ENCODE measurements around the gene SLX4IP. TPM values are rescaled to one million over a fixed set of nuclear protein-coding genes. Genes with fewer than 3 reads are reported as not detected.

SLX4IP gene
- total RNA-seq, 2 donors from 2014 or later: 4.7 to 5.8 TPM

- Histone ChIP-seq H3K27ac (peak overlapping the region; percentile 98 to 100), H3K4me3 (peak overlapping the region; percentile 15), H3K4me1 (ENCODE audit: control insufficient read depth in 1 of 2, low read depth in 2 of 2) (peaks cover 59 to 97% of the 10 kb centered on the region in 2 donors), H3K27me3 (replicated peaks; ENCODE audit: insufficient read depth) (no peaks in the 10 kb centered on the region), H3K36me3 (peaks cover 31% of the 10 kb centered on the region), H3K9me3 (no peaks in the 10 kb centered on the region)
- TF ChIP-seq CTCF (IDR thresholded peaks at IDR 0.05): no peak
- ATAC-seq (ENCODE audit: insufficient number of reproducible peaks, low FRiP score, low read depth) (no peak), DNase-seq (ENCODE audit: low spot score) (no peak)
These were observed 219.5 kb downstream of the SLX4IP start for GRCh38 chr20:10654630-10655029.

- Histone ChIP-seq H3K27ac (peak overlapping the region; percentile 98 to 100), H3K4me1 (ENCODE audit: control insufficient read depth in 1 of 2, low read depth in 2 of 2) (peaks cover 67 to 97% of the 10 kb centered on the region in 2 donors), H3K9me3 (no peaks in the 10 kb centered on the region), H3K36me3 (peaks cover 33% of the 10 kb centered on the region), H3K4me3 (peak overlapping the region; percentile 28), H3K27me3 (replicated peaks; ENCODE audit: insufficient read depth) (no peaks in the 10 kb centered on the region)
- no peak for DNase-seq (ENCODE audit: low spot score)
- ATAC-seq (ENCODE audit: insufficient number of reproducible peaks, low FRiP score, low read depth): no peak
- no peak for TF ChIP-seq CTCF (IDR thresholded peaks at IDR 0.05)
These were observed 220.9 kb downstream of the SLX4IP start for GRCh38 chr20:10655720-10656669.

DNA sequence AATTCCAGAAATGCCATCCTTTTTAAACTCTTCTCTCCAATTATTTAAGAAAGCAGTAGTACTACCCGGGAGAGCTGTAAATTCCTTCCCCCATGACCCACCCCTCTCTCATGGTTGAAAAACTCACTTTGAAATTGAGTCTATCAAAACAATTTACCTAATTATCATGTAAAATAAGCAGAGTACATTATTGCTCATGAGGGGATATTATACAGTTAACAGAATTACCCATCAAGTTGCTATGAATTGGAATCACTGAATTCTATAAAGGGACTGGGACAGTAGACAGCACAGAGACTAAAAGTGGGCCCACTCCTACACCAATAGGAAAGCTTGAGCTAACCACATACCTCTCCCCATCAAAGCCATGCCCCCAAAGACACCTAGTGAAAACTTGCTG lies 222.3 kb downstream of the SLX4IP start:
- no peaks in the 10 kb centered on the region for H3K27me3 ChIP-seq (replicated peaks; ENCODE audit: insufficient read depth)
- H3K27ac ChIP-seq: peak overlapping the region; percentile 98 to 100
- no peak for TF ChIP-seq CTCF (IDR thresholded peaks at IDR 0.05)
- DNase-seq (ENCODE audit: low spot score) (no peak), ATAC-seq (ENCODE audit: insufficient number of reproducible peaks, low FRiP score, low read depth) (no peak)
- no peaks in the 10 kb centered on the region for H3K9me3 ChIP-seq
- peaks cover 59 to 97% of the 10 kb centered on the region in 2 donors for H3K4me1 ChIP-seq (ENCODE audit: control insufficient read depth in 1 of 2, low read depth in 2 of 2)
- H3K4me3 ChIP-seq: no peak overlapping the region
- H3K36me3 ChIP-seq: peaks cover 29% of the 10 kb centered on the region

DNA sequence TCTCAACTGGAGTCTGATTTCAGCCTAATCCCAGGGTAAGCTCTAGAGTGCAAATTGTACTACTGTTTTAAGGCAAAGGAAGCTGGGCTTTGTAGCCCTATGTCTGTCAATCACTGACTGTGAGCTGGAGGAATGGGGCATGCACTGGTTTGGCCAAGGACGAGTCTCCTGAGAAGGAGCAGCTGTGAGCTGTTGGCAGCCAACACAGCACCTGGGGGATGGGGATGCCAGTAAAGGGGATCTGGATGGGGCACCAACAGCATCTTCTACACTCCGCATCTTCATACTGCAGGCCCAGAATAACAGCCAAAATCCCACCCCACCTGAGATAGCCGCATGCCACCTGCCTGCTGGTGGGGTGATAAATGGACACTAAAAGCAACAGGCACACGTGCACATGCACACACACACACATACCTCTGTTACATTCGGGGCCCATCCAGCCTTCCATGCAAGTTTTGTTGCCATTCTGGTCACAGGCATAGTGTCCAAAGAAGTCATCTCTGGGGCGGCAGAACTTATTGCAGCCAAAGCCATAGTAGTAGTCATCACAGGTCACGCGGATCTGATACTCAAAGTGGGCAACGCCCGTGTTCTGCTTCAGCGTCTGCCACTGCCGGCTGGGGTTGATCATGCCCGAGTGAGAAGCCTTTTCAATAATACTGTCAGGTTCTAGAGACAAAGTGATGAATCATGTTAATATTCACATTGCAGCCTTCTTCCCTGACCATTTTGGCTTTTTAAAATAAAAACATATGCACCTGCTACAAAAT lies 223.1 kb downstream of the SLX4IP start:
- H3K27ac ChIP-seq: peak overlapping the region; percentile 98 to 100
- DNase-seq (ENCODE audit: low spot score): no peak
- H3K36me3 ChIP-seq: peaks cover 26% of the 10 kb centered on the region

More for the DNA sequence above, 223.1 kb downstream of the SLX4IP start:
- H3K27me3 ChIP-seq (replicated peaks; ENCODE audit: insufficient read depth): no peaks in the 10 kb centered on the region
- TF ChIP-seq CTCF (IDR thresholded peaks at IDR 0.05): no peak
- H3K4me1 ChIP-seq (ENCODE audit: control insufficient read depth in 1 of 2, low read depth in 2 of 2): peaks cover 59 to 97% of the 10 kb centered on the region in 2 donors
- ATAC-seq (ENCODE audit: insufficient number of reproducible peaks, low FRiP score, low read depth): no peak
- H3K4me3 ChIP-seq: peak overlapping the region; percentile 18
- no peaks in the 10 kb centered on the region for H3K9me3 ChIP-seq
